GM18517 (cell line): ENCODE measurements around the gene MORN1.

ENCODE experiments used
- ATAC-seq: cut with Tn5 transposase; IDR thresholded peaks from one replicate; pipeline ENCODE4 v1.9.1; 2021; ENCODE audit warnings: mild to moderate bottlenecking, moderate library complexity; ENCODE audit not compliant: unreplicated experiment

Gene MORN1

GRCh38 chr1:2405588-2406295, 14.4 kb upstream of the MORN1 start:
- ATAC-seq: no peak

GRCh38 chr1:2404890-2405511, 13.6 kb upstream of the MORN1 start:
- ATAC-seq: no peak

GRCh38 chr1:2404142-2404889, 13.0 kb upstream of the MORN1 start:
- ATAC-seq: no peak

- ATAC-seq: no peak
Observed at GRCh38 chr1:2403273-2403672, 11.9 kb upstream of the MORN1 start.

GRCh38 chr1:2402420-2402819, 11.1 kb upstream of the MORN1 start:
- ATAC-seq: no peak

DNA sequence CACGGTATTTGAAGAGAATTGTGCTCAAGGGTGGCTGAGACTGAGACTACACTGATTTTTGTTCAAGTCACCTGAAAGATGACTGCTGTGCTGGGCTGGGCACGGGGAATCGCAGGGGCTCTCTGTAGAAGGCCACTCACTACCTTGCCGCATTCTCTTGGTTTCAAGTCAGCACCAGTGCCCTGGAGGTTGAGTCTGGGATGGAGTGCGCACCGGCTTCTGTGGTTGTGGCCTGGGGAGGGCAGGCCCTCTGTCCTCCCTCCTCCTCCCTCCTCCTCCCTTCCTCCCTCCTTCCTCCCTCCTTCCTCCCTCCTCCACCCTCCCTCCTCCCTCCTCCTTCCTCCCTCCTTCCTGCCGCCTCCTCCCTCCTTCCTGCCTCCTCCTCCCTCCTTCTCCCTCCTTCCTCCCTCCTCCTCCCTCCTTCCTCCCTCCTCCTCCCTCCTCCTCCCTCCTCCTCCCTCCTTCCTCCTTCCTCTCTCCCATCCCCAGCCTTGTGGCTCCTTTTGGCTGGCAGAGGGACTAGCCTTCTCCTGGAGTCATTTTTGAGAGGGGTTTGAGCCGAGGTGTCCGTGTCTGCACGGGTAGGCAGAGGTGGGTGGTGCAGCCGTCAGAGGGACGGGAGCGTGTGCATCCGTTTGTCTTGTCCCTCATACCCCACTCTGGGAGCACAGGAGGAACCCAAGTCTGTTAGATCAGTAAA, 9.7 kb upstream of the MORN1 start:
- ATAC-seq: no peak

GRCh38 chr1:2400576-2400909, 9.2 kb upstream of the MORN1 start:
- no peak for ATAC-seq

GRCh38 chr1:2399890-2400575, 8.7 kb upstream of the MORN1 start:
- ATAC-seq: no peak

DNA sequence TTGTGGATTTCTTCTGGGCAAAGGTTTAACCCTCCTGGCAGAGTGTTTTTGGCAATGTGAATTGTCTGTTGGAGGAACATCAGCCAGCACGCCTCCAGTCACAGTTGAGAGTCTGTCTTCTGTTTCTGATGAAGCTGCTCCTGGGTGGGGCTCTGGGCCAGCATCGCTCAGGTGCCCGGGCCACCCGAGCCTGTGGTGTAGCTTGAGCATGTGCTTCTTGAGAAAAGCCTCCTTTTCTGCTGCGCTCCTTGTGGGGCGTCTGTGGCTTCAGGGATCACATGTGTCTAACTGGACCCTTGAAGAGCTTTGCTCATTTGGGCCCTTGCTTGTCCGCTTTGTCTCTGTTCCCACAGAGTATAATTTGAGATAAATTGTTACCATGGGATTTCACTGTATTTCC, 7.5 kb upstream of the MORN1 start:
- ATAC-seq: no peak

GRCh38 chr1:2397007-2397679, 5.8 kb upstream of the MORN1 start:
- ATAC-seq: no peak

DNA sequence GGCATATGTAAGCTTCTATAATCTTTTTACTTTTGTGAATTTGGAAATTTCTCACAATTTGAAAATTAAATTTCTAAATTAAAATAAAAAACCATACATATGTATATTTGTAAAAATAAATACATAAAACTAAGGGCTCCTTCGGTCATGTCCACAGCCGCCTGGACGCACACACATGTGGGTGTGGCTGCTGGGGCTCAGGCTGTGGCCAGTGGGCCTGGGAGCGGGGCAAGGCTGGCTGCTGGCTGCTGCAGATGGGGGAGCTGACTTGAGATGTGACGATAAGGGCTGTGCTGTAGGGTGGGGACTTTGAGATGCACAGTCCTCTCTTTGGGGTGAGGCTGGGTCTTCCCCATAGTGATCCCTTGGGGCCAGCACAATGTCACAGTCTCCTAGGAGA, 5.1 kb upstream of the MORN1 start:
- ATAC-seq: no peak

DNA sequence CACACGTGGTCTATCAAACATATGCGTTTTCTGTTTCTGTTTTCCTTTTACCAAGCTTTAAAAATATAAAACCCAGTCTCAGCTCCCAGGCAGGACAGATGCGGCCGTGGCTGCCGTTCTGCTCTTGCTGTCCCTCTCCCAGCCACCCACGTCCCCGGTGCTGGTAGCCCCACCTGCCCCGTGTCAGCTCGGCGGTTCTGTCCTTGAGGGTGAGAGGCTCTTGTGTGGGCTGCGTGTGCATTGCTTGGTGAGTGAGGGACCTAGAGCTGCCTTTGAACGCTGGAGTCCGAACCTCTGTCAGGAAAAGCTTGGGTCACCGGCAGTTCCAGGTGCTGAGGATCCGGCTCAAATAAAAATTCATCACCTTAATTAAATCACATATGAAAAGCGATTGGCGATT, 4.7 kb upstream of the MORN1 start:
- ATAC-seq: no peak

DNA sequence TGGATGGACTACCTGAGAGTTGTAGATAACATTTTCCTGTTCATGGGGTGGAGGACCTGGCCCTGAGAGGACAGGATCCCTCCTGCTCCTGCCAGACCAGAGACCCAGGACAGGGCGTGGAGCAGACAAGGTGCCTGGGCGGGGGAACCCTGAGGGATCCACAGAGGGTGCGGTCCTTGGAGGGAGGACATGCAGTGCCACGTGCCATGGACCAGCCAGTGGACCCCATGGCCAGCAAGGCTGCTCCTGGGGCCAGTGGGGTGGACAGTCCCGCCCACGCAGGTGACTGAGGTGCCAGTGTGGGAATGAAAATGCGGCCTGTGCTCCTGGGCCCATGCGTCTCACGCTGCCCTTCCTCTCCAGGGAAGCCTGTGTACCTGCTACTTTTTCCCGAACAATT, 3.9 kb upstream of the MORN1 start:
- ATAC-seq: no peak

DNA sequence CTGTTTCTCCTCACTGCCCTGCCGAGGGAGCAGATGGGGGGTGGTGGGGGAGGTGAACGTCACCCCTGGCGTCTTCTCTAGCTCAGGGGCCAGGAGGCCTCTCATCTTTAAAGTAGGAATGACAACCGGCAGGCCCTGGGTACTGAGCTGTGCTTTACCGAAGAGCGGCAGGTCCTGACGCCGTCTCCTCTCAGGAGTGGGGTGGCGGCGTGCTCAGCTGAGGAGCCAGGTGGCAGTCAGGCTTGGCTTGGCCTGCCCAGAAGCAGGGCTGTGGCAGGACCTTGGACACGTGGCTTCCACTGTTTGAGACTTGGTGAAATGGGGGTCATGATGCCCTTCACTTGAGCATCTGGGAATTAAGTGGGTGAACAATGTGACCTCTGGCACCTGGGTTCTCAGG, 3.4 kb upstream of the MORN1 start:
- ATAC-seq: no peak

DNA sequence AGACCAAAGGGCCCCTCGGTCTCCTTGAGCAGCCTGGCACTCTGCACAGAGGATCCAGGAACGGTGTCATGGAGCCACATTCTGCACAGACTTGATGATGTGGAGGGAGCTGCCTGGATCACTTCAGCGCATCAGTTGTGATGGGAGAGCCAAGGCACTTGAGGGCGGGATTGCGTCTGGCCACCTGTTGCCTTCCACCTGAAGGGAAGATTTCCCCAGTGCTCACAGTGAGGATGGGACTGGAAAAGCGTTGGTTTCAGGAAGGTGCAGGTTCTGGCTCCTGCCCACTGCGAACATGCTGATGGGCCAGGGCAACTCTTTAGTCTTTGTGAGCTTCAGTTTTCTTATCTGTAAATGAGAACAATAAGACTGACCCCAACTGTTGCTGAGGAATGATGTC, 2.9 kb upstream of the MORN1 start:
- no peak for ATAC-seq

DNA sequence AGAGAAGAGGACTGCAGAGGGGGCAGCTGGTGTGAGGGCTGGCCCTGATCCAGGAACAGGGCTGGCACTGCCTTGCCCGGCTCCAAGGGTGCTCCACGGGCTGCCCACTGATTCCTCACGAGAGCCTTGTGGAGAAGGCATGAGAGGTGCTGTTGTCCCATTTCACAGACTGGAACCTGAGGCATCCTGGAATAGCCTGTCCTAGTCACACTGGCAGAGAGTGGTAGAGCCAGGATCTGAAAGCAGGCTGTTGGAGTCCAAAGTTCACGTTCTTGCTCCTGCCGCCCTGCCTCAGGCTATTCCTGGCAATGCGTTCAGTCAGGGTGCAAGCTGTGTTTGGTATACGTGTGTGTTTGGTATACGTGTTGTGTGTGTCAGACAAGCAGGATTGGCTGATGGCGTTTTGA, 2.1 kb upstream of the MORN1 start:
- no peak for ATAC-seq

DNA sequence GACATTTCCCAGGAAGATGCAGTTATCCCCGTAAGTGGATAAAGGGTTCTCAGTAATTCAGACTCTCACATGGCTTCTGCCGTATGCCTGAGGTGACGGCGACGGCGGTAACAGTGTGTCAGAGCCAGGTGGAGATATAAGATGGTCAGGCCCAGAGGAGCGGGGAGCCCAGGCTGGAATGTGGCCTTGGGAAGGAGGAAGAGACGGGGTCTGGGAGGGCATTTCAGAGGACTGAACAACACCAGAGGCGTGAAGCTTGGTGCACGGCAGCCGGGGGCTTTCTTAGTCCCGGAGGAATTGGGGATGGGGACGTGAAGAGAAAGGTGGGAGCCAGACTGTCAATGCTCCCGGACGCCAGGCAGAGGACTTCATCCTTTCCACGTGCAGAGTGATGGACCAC, 1.3 kb upstream of the MORN1 start:
- ATAC-seq: no peak

DNA sequence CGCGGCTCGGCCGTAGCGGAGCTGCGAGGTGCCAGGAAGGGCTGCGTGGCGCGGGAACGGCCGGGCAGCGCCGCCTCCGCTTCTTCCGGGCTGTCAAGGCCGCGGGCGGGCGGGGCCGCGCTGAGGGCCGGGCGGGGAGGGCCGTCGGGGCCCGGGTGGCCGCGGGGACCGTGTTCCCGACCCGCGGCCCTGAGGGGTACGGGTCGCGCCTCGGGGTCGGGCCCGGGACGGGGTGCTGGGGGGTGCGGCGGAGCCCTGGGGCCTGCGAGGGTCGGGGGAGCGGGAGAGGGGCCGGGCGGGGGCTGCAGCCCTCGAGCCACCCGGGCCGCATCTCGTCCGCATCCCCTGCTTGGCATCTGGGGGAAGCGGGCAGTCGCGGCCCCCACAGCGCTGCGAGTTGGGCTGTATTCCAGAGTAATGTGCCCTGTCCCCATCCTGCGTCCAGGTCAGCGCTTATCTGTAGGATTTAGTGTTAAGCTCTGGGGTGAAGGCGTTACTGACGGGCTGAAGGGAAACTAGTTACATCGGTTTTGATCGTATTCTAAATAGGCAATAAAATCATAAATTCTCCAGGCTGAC, 666 bp upstream of the MORN1 start:
- ATAC-seq: no peak

DNA sequence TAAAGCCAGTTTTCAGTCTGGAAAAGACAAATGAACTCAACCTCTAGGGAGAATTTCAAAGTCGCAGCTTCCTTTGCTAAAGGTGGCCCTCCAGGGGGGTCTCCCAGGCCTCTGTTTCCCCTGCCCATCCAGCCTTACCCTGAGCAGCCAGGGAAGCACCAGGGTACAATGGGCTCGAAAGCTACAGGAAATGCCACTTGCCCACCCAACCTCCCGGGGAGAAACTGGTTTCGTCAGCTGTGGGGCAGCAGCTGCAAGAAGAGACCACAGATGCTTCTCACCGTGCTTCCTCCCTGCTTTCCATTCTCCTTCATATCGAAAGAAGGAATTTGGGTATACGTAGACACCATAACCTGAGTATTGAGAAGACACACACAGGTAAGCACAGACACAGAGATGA, 1.7 kb downstream of the MORN1 start:
- ATAC-seq: no peak
